H1 (cell line): ENCODE data around the gene CELSR1. TPM values are rescaled to one million over a fixed set of nuclear protein-coding genes. Genes with fewer than 3 reads are reported as not detected.

Experiments
- CTCF ChIA-PET: fragments of 300-600 bp; sonication (Branson Sonifier 250); formaldehyde crosslinking; loops from one replicate; lab custom pipeline; 2021; ENCODE audit not compliant: partially characterized antibody; lab: Charles Lee
- POLR2A ChIA-PET: fragments of 300-600 bp; sonication (Branson Sonifier 250); formaldehyde crosslinking; loops from one replicate; lab custom pipeline; 2021; ENCODE audit warnings: inconsistent platforms; ENCODE audit not compliant: partially characterized antibody; lab: Charles Lee
- DNase-seq, 2 experiments: peaks; one replicate each; pipeline versions ENCODE4 v3.0.0 to v3.0.0-alpha.2; 2010 to 2022; ENCODE audit warnings: low spot score in 2 of 2, low read depth in 1 of 2, mixed read lengths in 1 of 2
- FAIRE-seq: peaks from 2 replicates; lab custom pipeline; 2011; peaks lifted over from hg19 to GRCh38; lab: Jason Lieb, UNC
- H2AFZ ChIP-seq: 2 replicates; pipeline ENCODE4 v1.8.1; 2012; ENCODE audit warnings: low read length, inconsistent platforms
- H2AK5ac ChIP-seq: 2 replicates; pipeline ENCODE4 v1.6.1; 2013; ENCODE audit warnings: low read depth, low read length
- H2BK120ac ChIP-seq: replicated peaks from 2 replicates; pipeline ENCODE3; 2013; ENCODE audit warnings: low read depth, low read length, inconsistent platforms
- H2BK12ac ChIP-seq: 2 replicates; pipeline ENCODE4 v1.6.1; 2013; ENCODE audit warnings: low read depth, low read length
- H2BK15ac ChIP-seq: 2 replicates; pipeline ENCODE4 v1.6.1; 2013; ENCODE audit warnings: low read length
- H2BK20ac ChIP-seq: 2 replicates; pipeline ENCODE4 v1.6.1; 2013; ENCODE audit warnings: low read length
- H2BK5ac ChIP-seq: 2 replicates; pipeline ENCODE4 v1.6.1; 2013; ENCODE audit warnings: low read depth, low read length
- H3K14ac ChIP-seq: 2 replicates; pipeline ENCODE4 v1.6.1; 2013; ENCODE audit warnings: inconsistent platforms; ENCODE audit not compliant: insufficient read length
- H3K18ac ChIP-seq: 2 replicates; pipeline ENCODE4 v1.6.1; 2013; ENCODE audit warnings: low read length; ENCODE audit errors: extremely low read depth
- H3K23ac ChIP-seq: 2 replicates; pipeline ENCODE4 v1.6.1; 2013; ENCODE audit warnings: inconsistent platforms; ENCODE audit not compliant: insufficient read length
- H3K23me2 ChIP-seq: 2 replicates; pipeline ENCODE4 v1.6.1; 2013; ENCODE audit warnings: low read depth, low read length
- H3K27ac ChIP-seq: 2 replicates; pipeline ENCODE4 v1.6.1; 2011; ENCODE audit warnings: low read depth, low read length, inconsistent platforms
- H3K27me3 ChIP-seq, 4 experiments: replicated peaks in 1 of 4; 1 replicate in 1 of 4; 2 replicates in 3 of 4; pipeline versions ENCODE4 v1.6.1 to v1.8.1; 2011 to 2013; ENCODE audit warnings: low read length in 3 of 4, mild to moderate bottlenecking in 3 of 4, inconsistent platforms in 2 of 4, mixed read lengths in 2 of 4, moderate library complexity in 1 of 4; ENCODE audit not compliant: control insufficient read depth in 3 of 4, insufficient read depth in 3 of 4; ENCODE audit errors: extremely low read depth in 1 of 4
- H3K36me3 ChIP-seq, 4 experiments: 2 replicates each; pipeline versions ENCODE4 v1.6.1 to v1.8.1; 2011 to 2013; ENCODE audit warnings: mild to moderate bottlenecking in 4 of 4, low read length in 3 of 4, moderate library complexity in 2 of 4, control low read depth in 1 of 4, inconsistent platforms in 1 of 4; ENCODE audit not compliant: insufficient read depth in 4 of 4, control insufficient read depth in 2 of 4
- H3K4ac ChIP-seq: replicated peaks from 2 replicates; pipeline ENCODE3; 2013; ENCODE audit warnings: low read length, low read depth, mixed read lengths, inconsistent platforms; ENCODE audit not compliant: insufficient read length
- H3K4me1 ChIP-seq, 4 experiments: replicated peaks in 1 of 4; 1 replicate in 1 of 4; 2 replicates in 3 of 4; pipeline versions ENCODE4 v1.6.1 to v1.8.1; 2011 to 2013; ENCODE audit warnings: low read length in 3 of 4, inconsistent platforms in 2 of 4, mixed read lengths in 1 of 4; ENCODE audit not compliant: insufficient read depth in 4 of 4, control insufficient read depth in 3 of 4
- H3K4me2 ChIP-seq, 2 experiments: 2 replicates each; pipeline versions ENCODE4 v1.6.1 to v1.8.1; 2011 to 2013; ENCODE audit warnings: low read depth in 2 of 2, low read length in 2 of 2, control low read depth in 1 of 2, inconsistent platforms in 1 of 2, mild to moderate bottlenecking in 1 of 2; ENCODE audit not compliant: insufficient read depth in 1 of 2
- H3K4me3 ChIP-seq, 4 experiments: fragments of 200-600, 300-600 bp in 1 of 4; sonication (generic), shearing (Covaris generic), sonication (Bioruptor Twin) in 1 of 4; 2 replicates each; pipeline versions ENCODE4 v1.5.1 to v1.8.1; 2011 to 2016; ENCODE audit warnings: low read length in 4 of 4, low read depth in 3 of 4, control low read depth in 2 of 4, inconsistent platforms in 2 of 4, mild to moderate bottlenecking in 2 of 4, mixed read lengths in 1 of 4, moderate library complexity in 1 of 4; ENCODE audit not compliant: insufficient read depth in 2 of 4; ENCODE audit errors: extremely low read depth in 1 of 4
- H3K56ac ChIP-seq: replicated peaks from 2 replicates; pipeline ENCODE3; 2013; ENCODE audit warnings: low read depth, mild to moderate bottlenecking, mixed read lengths, low read length, inconsistent platforms; ENCODE audit not compliant: insufficient read length
- H3K79me1 ChIP-seq: 2 replicates; pipeline ENCODE4 v1.6.1; 2013; ENCODE audit warnings: low read depth, low read length, control low read depth
- H3K79me2 ChIP-seq, 2 experiments: 2 replicates each; pipeline versions ENCODE4 v1.6.1 to v1.8.1; 2012 to 2013; ENCODE audit warnings: low read length in 2 of 2, mild to moderate bottlenecking in 2 of 2, inconsistent platforms in 1 of 2; ENCODE audit not compliant: insufficient read depth in 2 of 2, control insufficient read depth in 1 of 2
- H3K9ac ChIP-seq, 4 experiments: replicated peaks in 1 of 4; 1 replicate in 1 of 4; 2 replicates in 3 of 4; pipeline versions ENCODE4 v1.6.1 to v1.8.1; 2011 to 2013; ENCODE audit warnings: low read depth in 3 of 4, low read length in 3 of 4, control low read depth in 2 of 4, mild to moderate bottlenecking in 2 of 4, moderate library complexity in 2 of 4, inconsistent platforms in 1 of 4; ENCODE audit errors: extremely low read depth in 1 of 4
- H3K9me3 ChIP-seq, 2 experiments: 2 replicates each; pipeline versions ENCODE4 v1.6.1 to v1.8.1; 2012 to 2013; ENCODE audit warnings: mild to moderate bottlenecking in 2 of 2, moderate library complexity in 2 of 2, control low read depth in 1 of 2, inconsistent platforms in 1 of 2, low read depth in 1 of 2, low read length in 1 of 2, mixed read lengths in 1 of 2; ENCODE audit not compliant: insufficient read depth in 2 of 2
- H4K20me1 ChIP-seq, 2 experiments: replicated peaks in 1 of 2; 2 replicates each; pipeline versions ENCODE3 to v1.8.1; 2011 to 2013; ENCODE audit warnings: inconsistent platforms in 2 of 2, low read length in 2 of 2, mild to moderate bottlenecking in 1 of 2; ENCODE audit not compliant: insufficient read depth in 2 of 2, control insufficient read depth in 1 of 2
- H4K5ac ChIP-seq: 2 replicates; pipeline ENCODE4 v1.6.1; 2013; ENCODE audit warnings: low read length, low read depth, mixed read lengths, inconsistent platforms; ENCODE audit not compliant: insufficient read length
- H4K8ac ChIP-seq: 2 replicates; pipeline ENCODE4 v1.8.0; 2013; ENCODE audit warnings: mild to moderate bottlenecking, moderate library complexity, low read length, inconsistent platforms; ENCODE audit not compliant: insufficient read depth; ENCODE audit errors: extremely low read depth
- H4K91ac ChIP-seq: replicated peaks from 2 replicates; pipeline ENCODE3; 2013; ENCODE audit warnings: low read length, mixed read lengths, inconsistent platforms; ENCODE audit not compliant: insufficient read length
- E2F6 ChIP-seq: IDR thresholded peaks from 2 replicates; pipeline ENCODE4 v1.6.1; 2012; ENCODE audit warnings: inconsistent platforms
- SUZ12 ChIP-seq: fragments of 200-600 bp; sonication (generic); IDR thresholded peaks from 2 replicates; pipeline ENCODE4 v1.6.1; 2012; ENCODE audit warnings: mild to moderate bottlenecking, inconsistent platforms, low read length, moderate library complexity, mixed read lengths
- TCF12 ChIP-seq: IDR thresholded peaks from 2 replicates; pipeline ENCODE4 v1.6.1; 2011; ENCODE audit warnings: low read depth, mild to moderate bottlenecking, low read length
- WGBS, 2 experiments: shearing (Covaris generic) in 1 of 2; methylation state at CpG; one replicate each; pipeline versions ENCODE4 v1.1.6 to v1.1.7; 2013 to 2015; ENCODE audit warnings: low lambda C conversion rate in 2 of 2, mixed read lengths in 2 of 2, inconsistent platforms in 1 of 2, low coverage in 1 of 2, missing lambda C conversion rate in 1 of 2; ENCODE audit not compliant: insufficient replicate concordance in 2 of 2, insufficient coverage in 1 of 2, insufficient read length in 1 of 2; ENCODE audit errors: extremely low coverage in 1 of 2, missing lambda C conversion rate in 1 of 2; 5-methylcytosine and 5-hydroxymethylcytosine counted together
- polyA plus RNA-seq, 7 experiments: library from polyadenylated mRNA; depleted of rRNA in 3 of 7; stranded (reverse) in 5 of 7; unstranded in 2 of 7; fragments of >200 nt in 5 of 7; fragments of 200-250 nt in 2 of 7; gene quantifications; 1 replicate in 5 of 7; 2 replicates in 1 of 7; 4 replicates in 1 of 7; pipeline versions ENCODE4 v1.2.1 to v1.2.3, GENCODE V29; 2011 to 2013; ENCODE audit warnings: missing spikeins in 2 of 7, mixed read lengths in 2 of 7
- total RNA-seq: library from RNA; stranded (reverse); fragmentation: NEBNext Ultra II Directional; extraction: Animal tissue kit (Norgen Biotek cat#: 25700); gene quantifications from 2 replicates; pipeline ENCODE4 v1.2.1, GENCODE V29; 2021

The CELSR1 gene
- total and polyA plus RNA-seq, 2 of the 8 experiments (the other 6 are each of a cell fraction or from before 2014, with no cell fraction given) = 9.0 to 12.4 TPM

- Histone ChIP-seq H3K27ac (no peak overlapping the region), H3K9ac (no peak overlapping the region), H4K5ac (no peak overlapping the region), H3K4me3 (no peak overlapping the region), H2AFZ (no peak overlapping the region), H2BK15ac (no peak overlapping the region), H3K9me3 (no peaks in the 10 kb centered on the region), H2BK5ac (no peak overlapping the region), H2BK120ac (no peak overlapping the region), H3K27me3 (no peaks in the 10 kb centered on the region), H3K79me2 (no peaks in the 10 kb centered on the region), H3K4me2 (no peak overlapping the region), H4K20me1 (peaks cover 13 to 27% of the 10 kb centered on the region in 2 experiments), H2BK12ac (no peak overlapping the region), H3K4me1 (no peaks in the 10 kb centered on the region), H3K18ac (no peak overlapping the region), H4K91ac (no peak overlapping the region), H3K4ac (no peak overlapping the region)
- POLR2A ChIA-PET = interaction anchor here (0.6 to 1.9 kb wide), 4 partner anchors 14 to 188 kb away, joined by 3 to 4 read pairs (median 4); no protein-coding TSS in a partner anchor
- FAIRE-seq = no peak
- 94% methylated on average over 21 of the region's 21 CpGs; no CpG with 5 or more reads in 1 of the 2 experiments for WGBS, 2 experiments
- TF ChIP-seq TCF12 (no peak), E2F6 (no peak), SUZ12 (no peak)
- TF ChIP-seq, all 59 proteins: peak for 0
- no peak overlapping the region for H2AK5ac ChIP-seq
- no peak overlapping the region for H3K56ac ChIP-seq
- 0 out of 2 replicates have a peak, but pooled peaks cover 4% of the 10 kb centered on the region for H3K79me1 ChIP-seq
- no peak overlapping the region for H3K14ac ChIP-seq
- H3K23me2 ChIP-seq = no peaks in the 10 kb centered on the region
- CTCF ChIA-PET = interaction anchor here (0.6 to 5.8 kb wide), 9 partner anchors 13 to 318 kb away, joined by 3 to 60 read pairs (median 4); partner anchors contain the start of gene CELSR1
- H3K23ac ChIP-seq = no peak overlapping the region
- H3K36me3 ChIP-seq = peaks cover 13 to 58% (median 45%) of the 10 kb centered on the region in 4 experiments; a peak in 7 of 8 replicates
- H4K8ac ChIP-seq = no peak overlapping the region
- no peak for DNase-seq
- no peak overlapping the region for H2BK20ac ChIP-seq
These were observed 183.0 kb downstream of the CELSR1 start for GRCh38 chr22:46354176-46354992.
